Measurements from ENCODE around the gene PGAP1. TPM values are rescaled to one million over a fixed set of nuclear protein-coding genes. Genes with fewer than 3 reads are reported as not detected.

Gene PGAP1
- total and polyA plus RNA-seq, 10 donors, result 0.38 to 10.1 (median 5.3) TPM

GRCh38 chr2:196968516-196968915, 42.0 kb upstream of the PGAP1 start:
- Histone ChIP-seq H3K27ac (no peak overlapping the region), H3K36me3 (no peaks in the 10 kb centered on the region)
- WGBS, 5 donors, result 83 to 97% (median 91%) methylated on average over 1 of the region's 1 CpG

DNA sequence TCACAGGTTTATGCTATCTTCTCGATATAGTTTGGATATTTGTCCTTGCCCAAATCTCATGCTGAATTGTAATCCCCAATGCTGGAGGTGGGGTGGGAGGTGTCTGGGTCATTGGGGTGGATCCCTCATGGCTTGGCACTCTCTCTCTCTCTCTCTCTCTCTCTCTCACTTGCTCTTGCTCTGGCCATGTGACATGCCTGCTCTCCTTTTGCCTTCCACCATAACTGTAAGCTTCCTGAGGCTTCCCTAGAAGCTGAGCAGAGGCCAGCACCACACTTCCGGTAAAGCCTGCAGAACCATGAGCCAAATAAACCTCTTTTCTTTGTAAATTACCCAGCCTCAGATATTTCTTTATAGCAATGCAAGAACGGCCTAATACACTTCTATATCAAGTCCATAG, 41.3 kb upstream of the PGAP1 start:
- intact Hi-C loops (cut with DNase I; ENCODE audit: low total_unique reads), result no loop called here
- Histone ChIP-seq H3K4me1 (no peaks in the 10 kb centered on the region), H3K36me3 (no peaks in the 10 kb centered on the region), H3K4me3 (no peak overlapping the region), H3K9me3 (no peaks in the 10 kb centered on the region), H3K27me3 (replicated peaks in 1 of 7) (no peaks in the 10 kb centered on the region), H3K27ac (no peak overlapping the region)
- no peak for DNase-seq
- TF ChIP-seq POLR2AphosphoS5 (IDR thresholded peaks at IDR 0.05), result no peak
- TF ChIP-seq CTCF (IDR thresholded peaks at IDR 0.05 in 8 of 11, conservative IDR thresholded peaks at IDR 0.05 in 3 of 11), result no peak
- TF ChIP-seq POLR2A (IDR thresholded peaks at IDR 0.05), result no peak
- 88 to 94% (median 90%) methylated on average over 3 of the region's 3 CpGs for WGBS, 5 donors

More at GRCh38 chr2:196968516-196968915, 42.0 kb upstream of the PGAP1 start:
- no peak for DNase-seq
- Histone ChIP-seq H3K27me3 (replicated peaks in 1 of 7) (no peaks in the 10 kb centered on the region), H3K4me3 (no peak overlapping the region), H3K4me1 (no peaks in the 10 kb centered on the region), H3K9me3 (no peaks in the 10 kb centered on the region)
- intact Hi-C loops (cut with DNase I; ENCODE audit: low total_unique reads), result no loop called here
- TF ChIP-seq POLR2AphosphoS5 (IDR thresholded peaks at IDR 0.05) (no peak), POLR2A (IDR thresholded peaks at IDR 0.05) (no peak), CTCF (IDR thresholded peaks at IDR 0.05 in 8 of 11, conservative IDR thresholded peaks at IDR 0.05 in 3 of 11) (no peak)

GRCh38 chr2:196967116-196967515, 40.6 kb upstream of the PGAP1 start:
- WGBS, 5 donors, result 54 to 80% (median 66%) methylated on average over 7 of the region's 7 CpGs
- no peak for TF ChIP-seq POLR2A (IDR thresholded peaks at IDR 0.05)
- no peak for TF ChIP-seq CTCF (IDR thresholded peaks at IDR 0.05 in 8 of 11, conservative IDR thresholded peaks at IDR 0.05 in 3 of 11)
- TF ChIP-seq POLR2AphosphoS5 (IDR thresholded peaks at IDR 0.05), result no peak
- H3K27ac ChIP-seq, result peak overlapping the region in 3 of 8 donors; percentile 29 to 40 (median 30)
- no peaks in the 10 kb centered on the region for H3K9me3 ChIP-seq
- intact Hi-C loops (cut with DNase I; ENCODE audit: low total_unique reads), result no loop called here
- H3K4me3 ChIP-seq, result peak overlapping the region in 4 of 8 donors; percentile 15 to 49 (median 28)
- no peak for DNase-seq
- H3K27me3 ChIP-seq (replicated peaks in 1 of 7), result no peaks in the 10 kb centered on the region
- H3K4me1 ChIP-seq, result no peaks in the 10 kb centered on the region
- no peaks in the 10 kb centered on the region for H3K36me3 ChIP-seq

- Histone ChIP-seq H3K36me3 (no peaks in the 10 kb centered on the region), H3K4me1 (no peaks in the 10 kb centered on the region), H3K9me3 (no peaks in the 10 kb centered on the region), H3K4me3 (no peak overlapping the region), H3K27ac (no peak overlapping the region), H3K27me3 (replicated peaks in 1 of 7) (no peaks in the 10 kb centered on the region)
- no peak for DNase-seq
- TF ChIP-seq CTCF (IDR thresholded peaks at IDR 0.05 in 8 of 11, conservative IDR thresholded peaks at IDR 0.05 in 3 of 11) (no peak), POLR2A (IDR thresholded peaks at IDR 0.05) (no peak), POLR2AphosphoS5 (IDR thresholded peaks at IDR 0.05) (no peak)
- intact Hi-C loops (cut with DNase I; ENCODE audit: low total_unique reads), result no loop called here
- 62 to 85% (median 72%) methylated on average over 3 of the region's 3 CpGs for WGBS, 5 donors
Measured at GRCh38 chr2:196966061-196966460, 39.6 kb upstream of the PGAP1 start.
